Measurements from ENCODE around the gene EP400.
"Not testable (repeated sequence)": the region's sequence is repeated elsewhere in the genome, so short reads cannot be mapped to it uniquely, and the experiment has no call there.

Gene EP400

GRCh38 chr12:131953810-131954209 lies 4.1 kb downstream of the EP400 start:
- not testable (repeated sequence) for DNase-seq

- DNase-seq, result not testable (repeated sequence)
These were observed 4.7 kb downstream of the EP400 start for GRCh38 chr12:131954460-131954859.

- DNase-seq, result no peak
These were observed 9.4 kb downstream of the EP400 start for GRCh38 chr12:131959116-131959515.

- DNase-seq, result no peak
These were observed 10.2 kb downstream of the EP400 start for GRCh38 chr12:131959641-131960589.

GRCh38 chr12:131960590-131961325 lies 11.0 kb downstream of the EP400 start:
- not testable (repeated sequence) for DNase-seq

GRCh38 chr12:131961328-131961727 lies 11.6 kb downstream of the EP400 start:
- not testable (repeated sequence) for DNase-seq

GRCh38 chr12:131962069-131962468 lies 12.3 kb downstream of the EP400 start:
- DNase-seq, result no peak

- DNase-seq, result no peak
These were observed 13.6 kb downstream of the EP400 start for GRCh38 chr12:131963381-131963780.

- DNase-seq, result no peak
These were observed 15.3 kb downstream of the EP400 start for GRCh38 chr12:131965073-131965472.

- no peak for DNase-seq
These were observed 21.5 kb downstream of the EP400 start for GRCh38 chr12:131971226-131971625.

- no peak for DNase-seq
These were observed 25.5 kb downstream of the EP400 start for GRCh38 chr12:131975228-131975627.

- no peak for DNase-seq
These were observed 29.9 kb downstream of the EP400 start for GRCh38 chr12:131979606-131980005.

- no peak for DNase-seq
These were observed 30.5 kb downstream of the EP400 start for GRCh38 chr12:131980263-131980662.

- no peak for DNase-seq
These were observed 31.6 kb downstream of the EP400 start for GRCh38 chr12:131981388-131981787.

- no peak for DNase-seq
These were observed 32.3 kb downstream of the EP400 start for GRCh38 chr12:131982041-131982440.

GRCh38 chr12:131983026-131983425 lies 33.3 kb downstream of the EP400 start:
- no peak for DNase-seq

GRCh38 chr12:131983554-131983953 lies 33.8 kb downstream of the EP400 start:
- DNase-seq, result no peak

- no peak for DNase-seq
These were observed 34.6 kb downstream of the EP400 start for GRCh38 chr12:131984334-131984733.

- not testable (repeated sequence) for DNase-seq
These were observed 35.8 kb downstream of the EP400 start for GRCh38 chr12:131985510-131985875.

GRCh38 chr12:131986361-131986760 lies 36.6 kb downstream of the EP400 start:
- DNase-seq, result no peak

GRCh38 chr12:131986910-131987309 lies 37.2 kb downstream of the EP400 start:
- DNase-seq, result no peak

GRCh38 chr12:131987552-131987951 lies 37.8 kb downstream of the EP400 start:
- DNase-seq, result no peak

- DNase-seq, result no peak
These were observed 38.5 kb downstream of the EP400 start for GRCh38 chr12:131988054-131988796.

Data from NK-92 treated with Interleukin-12 subunit alpha and Interleukin-12 subunit beta, amount 100 ng/mL, for 24 hours (cell line).